H9 (cell line): ENCODE results near the gene PRR3. TPM values are rescaled to one million over a fixed set of nuclear protein-coding genes. Genes with fewer than 3 reads are reported as not detected.

Experiments used
- DNase-seq: peaks from one replicate; pipeline ENCODE4 v3.0.0-alpha.2; 2017
- H2AFZ ChIP-seq: one replicate; pipeline ENCODE4 v1.6.1; 2013; ENCODE audit warnings: mild to moderate bottlenecking, low read length, control low read depth, moderate library complexity
- H2AK5ac ChIP-seq: 2 replicates; pipeline ENCODE4 v1.6.1; 2013; ENCODE audit warnings: low read length, control low read depth, mixed read lengths; ENCODE audit not compliant: insufficient read length
- H2BK120ac ChIP-seq: one replicate; pipeline ENCODE4 v1.6.1; 2013; ENCODE audit warnings: low read depth, mild to moderate bottlenecking, low read length, control low read depth, inconsistent platforms; ENCODE audit not compliant: poor library complexity, severe bottlenecking
- H2BK12ac ChIP-seq: 2 replicates; pipeline ENCODE4 v1.6.1; 2013; ENCODE audit warnings: low read length, control low read depth, mixed read lengths, low read depth; ENCODE audit not compliant: insufficient read length
- H2BK15ac ChIP-seq: 2 replicates; pipeline ENCODE4 v1.6.1; 2013; ENCODE audit warnings: low read depth, low read length, control low read depth
- H2BK20ac ChIP-seq: one replicate; pipeline ENCODE4 v1.6.1; 2013; ENCODE audit warnings: low read depth, mild to moderate bottlenecking, low read length, control low read depth, inconsistent platforms; ENCODE audit not compliant: poor library complexity, severe bottlenecking
- H2BK5ac ChIP-seq: 2 replicates; pipeline ENCODE4 v1.6.1; 2013; ENCODE audit warnings: low read length, control low read depth, mixed read lengths; ENCODE audit not compliant: insufficient read length
- H3K14ac ChIP-seq: 2 replicates; pipeline ENCODE4 v1.6.1; 2013; ENCODE audit warnings: low read length, control low read depth; ENCODE audit not compliant: insufficient read depth
- H3K18ac ChIP-seq: 2 replicates; pipeline ENCODE4 v1.6.1; 2013; ENCODE audit warnings: low read depth, mild to moderate bottlenecking, mixed read lengths, low read length, control low read depth; ENCODE audit not compliant: insufficient read length
- H3K23ac ChIP-seq: 2 replicates; pipeline ENCODE4 v1.6.1; 2013; ENCODE audit warnings: low read length, control low read depth, mixed read lengths, low read depth; ENCODE audit not compliant: insufficient read length
- H3K23me2 ChIP-seq: 2 replicates; pipeline ENCODE4 v1.6.1; 2013; ENCODE audit warnings: low read depth, mild to moderate bottlenecking, mixed read lengths, low read length, control low read depth; ENCODE audit not compliant: insufficient read length, poor library complexity, severe bottlenecking
- H3K27ac ChIP-seq: 2 replicates; pipeline ENCODE4 v1.5.1; 2013; ENCODE audit warnings: low read length, control low read depth, mixed read lengths, low read depth; ENCODE audit not compliant: insufficient read length
- H3K27me3 ChIP-seq: 2 replicates; pipeline ENCODE4 v1.6.1; 2013; ENCODE audit warnings: low read length, control low read depth, inconsistent platforms; ENCODE audit not compliant: insufficient read depth
- H3K4ac ChIP-seq: 2 replicates; pipeline ENCODE4 v1.6.1; 2013; ENCODE audit warnings: low read depth, mild to moderate bottlenecking, control low read depth, inconsistent platforms, low read length, moderate library complexity
- H3K4me1 ChIP-seq: 2 replicates; pipeline ENCODE4 v1.6.1; 2013; ENCODE audit warnings: low read length, control low read depth, inconsistent platforms; ENCODE audit not compliant: insufficient read depth
- H3K4me2 ChIP-seq: 2 replicates; pipeline ENCODE4 v1.6.1; 2013; ENCODE audit warnings: low read length, control low read depth, mixed read lengths; ENCODE audit not compliant: insufficient read length, insufficient read depth
- H3K56ac ChIP-seq: 2 replicates; pipeline ENCODE4 v1.6.1; 2013; ENCODE audit warnings: low read depth, mild to moderate bottlenecking, mixed read lengths, low read length, control low read depth; ENCODE audit not compliant: insufficient read length
- H3K79me1 ChIP-seq: 2 replicates; pipeline ENCODE4 v1.6.1; 2013; ENCODE audit warnings: low read depth, mild to moderate bottlenecking, moderate library complexity, low read length, control low read depth, inconsistent platforms; ENCODE audit not compliant: insufficient read depth, poor library complexity, severe bottlenecking
- H3K79me2 ChIP-seq: 2 replicates; pipeline ENCODE4 v1.6.1; 2013; ENCODE audit warnings: low read length, control low read depth, inconsistent platforms; ENCODE audit not compliant: insufficient read depth
- H3K9ac ChIP-seq: 2 replicates; pipeline ENCODE4 v1.6.1; 2013; ENCODE audit warnings: low read length, control low read depth, mixed read lengths; ENCODE audit not compliant: insufficient read length; ENCODE audit errors: extremely low read depth
- H3K9me3 ChIP-seq: one replicate; pipeline ENCODE4 v1.6.1; 2013; ENCODE audit warnings: low read depth, low read length, inconsistent platforms; ENCODE audit not compliant: control insufficient read depth
- H3T11ph ChIP-seq: one replicate; pipeline ENCODE4 v1.6.1; 2013; ENCODE audit warnings: mild to moderate bottlenecking, low read length, control low read depth, inconsistent platforms
- H4K20me1 ChIP-seq: one replicate; pipeline ENCODE4 v1.6.1; 2013; ENCODE audit not compliant: control insufficient read depth, insufficient read length, insufficient read depth
- H4K5ac ChIP-seq: 2 replicates; pipeline ENCODE4 v1.6.1; 2013; ENCODE audit warnings: low read depth, mild to moderate bottlenecking, mixed read lengths, low read length, control low read depth; ENCODE audit not compliant: insufficient read length
- H4K8ac ChIP-seq: replicated peaks from 2 replicates; pipeline ENCODE4 v1.6.1; 2013; ENCODE audit warnings: low read length, control low read depth, mixed read lengths, low read depth; ENCODE audit not compliant: insufficient read length
- H4K91ac ChIP-seq: 2 replicates; pipeline ENCODE4 v1.6.1; 2013; ENCODE audit warnings: low read depth, mild to moderate bottlenecking, moderate library complexity, mixed read lengths, low read length, control low read depth; ENCODE audit not compliant: insufficient read length
- H3K27ac Mint-ChIP-seq, 3 experiments: 2 replicates in 2 of 3; 3 replicates in 1 of 3; pipeline ENCODE4 v1.8.0; 2020 to 2021; ENCODE audit warnings: mixed read lengths in 3 of 3, mild to moderate bottlenecking in 1 of 3, moderate library complexity in 1 of 3
- H3K27me3 Mint-ChIP-seq: 2 replicates; pipeline ENCODE4 v1.8.0; 2021; ENCODE audit warnings: low read depth, mild to moderate bottlenecking, moderate library complexity, mixed read lengths
- H3K36me3 Mint-ChIP-seq, 3 experiments: 2 replicates in 2 of 3; 3 replicates in 1 of 3; pipeline ENCODE4 v1.8.0; 2020 to 2021; ENCODE audit warnings: low read depth in 3 of 3, mixed read lengths in 3 of 3; ENCODE audit not compliant: insufficient read depth in 1 of 3
- H3K4me1 Mint-ChIP-seq, 2 experiments: 2 replicates each; pipeline ENCODE4 v1.8.0; 2020; ENCODE audit warnings: mixed read lengths in 2 of 2
- H3K4me3 Mint-ChIP-seq, 2 experiments: 2 replicates in 1 of 2; 3 replicates in 1 of 2; pipeline ENCODE4 v1.8.0; 2020 to 2021; ENCODE audit warnings: mild to moderate bottlenecking in 2 of 2, mixed read lengths in 2 of 2, moderate library complexity in 1 of 2
- H3K9me3 Mint-ChIP-seq, 2 experiments: 2 replicates in 1 of 2; 3 replicates in 1 of 2; pipeline ENCODE4 v1.8.0; 2020; ENCODE audit warnings: mild to moderate bottlenecking in 2 of 2, mixed read lengths in 2 of 2, moderate library complexity in 1 of 2
- CTCF ChIP-seq: fragments of 200-600 bp; sonication (generic); conservative IDR thresholded peaks from 3 replicates; pipeline ENCODE4 v1.8.0; 2021; ENCODE audit warnings: antibody characterized with exemption, mild to moderate bottlenecking
- WGBS: extraction: QIAGEN DNeasy Blood & Tissue Kit; methylation state at CpG from one replicate; pipeline ENCODE4 v1.1.7; 2013; ENCODE audit warnings: missing lambda C conversion rate, low lambda C conversion rate, mixed read lengths; ENCODE audit not compliant: insufficient read length; ENCODE audit errors: extremely low coverage; 5-methylcytosine and 5-hydroxymethylcytosine counted together
- total RNA-seq: library from RNA; stranded (reverse); gene quantifications from 2 replicates; pipeline ENCODE4 v1.2.1, GENCODE V29; 2021

PRR3 gene
- total RNA-seq, 1 experiment from 2014 or later, result 17.0 TPM

DNA sequence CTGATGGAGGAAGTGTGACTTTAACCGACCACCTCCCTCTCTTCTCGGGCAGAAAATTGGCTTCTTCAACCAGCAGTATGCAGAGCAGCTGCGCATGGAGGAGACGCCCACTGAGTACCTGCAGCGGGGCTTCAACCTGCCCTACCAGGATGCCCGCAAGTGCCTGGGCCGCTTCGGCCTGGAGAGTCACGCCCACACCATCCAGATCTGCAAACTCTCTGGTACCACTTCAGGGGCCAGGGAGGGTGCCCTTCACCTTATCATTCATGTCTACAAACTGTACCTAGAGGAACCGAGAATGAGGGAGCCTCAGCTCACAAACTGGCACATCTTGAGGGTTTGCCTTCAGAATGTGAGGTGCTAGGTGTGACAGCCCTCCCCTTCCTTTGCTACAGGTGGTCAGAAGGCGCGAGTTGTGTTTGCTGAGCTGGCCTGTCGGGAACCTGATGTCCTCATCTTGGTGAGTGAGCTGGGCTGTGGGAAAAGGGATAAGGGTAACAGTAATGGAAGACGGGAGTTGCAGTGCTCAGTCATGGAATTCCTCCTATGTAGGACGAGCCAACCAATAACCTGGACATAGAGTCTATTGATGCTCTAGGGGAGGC, 32.8 kb downstream of the PRR3 start:
- Histone ChIP-seq H3T11ph (no peak overlapping the region), H3K23me2 (no peaks in the 10 kb centered on the region), H3K4me2 (no peak overlapping the region), H3K9ac (no peak overlapping the region), H2BK20ac (no peak overlapping the region), H3K79me2 (no peaks in the 10 kb centered on the region; the same call in 1 of the 2 replicates), H2BK15ac (no peak overlapping the region), H3K27me3 (no peaks in the 10 kb centered on the region), H3K4ac (no peak overlapping the region), H2BK5ac (no peak overlapping the region), H3K14ac (no peak overlapping the region; the same call in 1 of the 2 replicates), H3K9me3 (no peaks in the 10 kb centered on the region), H2AK5ac (no peak overlapping the region), H3K23ac (no peak overlapping the region), H2AFZ (no peak overlapping the region), H3K18ac (no peak overlapping the region), H3K56ac (peak overlapping the region; percentile 92), H2BK120ac (no peak overlapping the region), H4K20me1 (no peaks in the 10 kb centered on the region), H3K4me1 (no peaks in the 10 kb centered on the region), H4K91ac (no peak overlapping the region), H2BK12ac (no peak overlapping the region), H3K79me1 (peaks cover 5% of the 10 kb centered on the region), H4K5ac (no peak overlapping the region), H3K27ac (no peak overlapping the region), H4K8ac (no peak overlapping the region)
- Mint-ChIP-seq H3K4me3 (no peak overlapping the region), H3K9me3 (no peaks in the 10 kb centered on the region), H3K27me3 (no peaks in the 10 kb centered on the region), H3K36me3 (peaks cover 60 to 94% (median 82%) of the 10 kb centered on the region in 3 experiments; a peak in 6 of 7 replicates), H3K27ac (no peak overlapping the region), H3K4me1 (no peaks in the 10 kb centered on the region)
- TF ChIP-seq CTCF, result no peak
- WGBS, result no CpG with 5 or more reads among the region's 15 CpGs
- no peak for DNase-seq
